Activated CD4-positive, alpha-beta T cell treated with anti-CD3 and anti-CD28 coated beads for 1 hour (primary cell): ENCODE data around the gene VRK3.
"Not testable (repeated sequence)": the region's sequence is repeated elsewhere in the genome, so short reads cannot be mapped to it uniquely, and the experiment has no call there.

Experiments
- DNase-seq: peaks from one replicate; pipeline ENCODE4 v3.0.0-alpha.2; 2020

The VRK3 gene

GRCh38 chr19:49954092-49954829 lies 70.9 kb downstream of the VRK3 start:
- DNase-seq: no peak

- no peak for DNase-seq
Observed at GRCh38 chr19:49953416-49953815, 71.8 kb downstream of the VRK3 start.

- DNase-seq: no peak
Observed at GRCh38 chr19:49952906-49953305, 72.3 kb downstream of the VRK3 start.

- no peak for DNase-seq
Observed at GRCh38 chr19:49952479-49952836, 72.7 kb downstream of the VRK3 start.

GRCh38 chr19:49951806-49952478 lies 73.2 kb downstream of the VRK3 start:
- DNase-seq: no peak

GRCh38 chr19:49950956-49951526 lies 74.1 kb downstream of the VRK3 start:
- no peak for DNase-seq

GRCh38 chr19:49950590-49950948 lies 74.6 kb downstream of the VRK3 start:
- no peak for DNase-seq

- DNase-seq: no peak
Observed at GRCh38 chr19:49949742-49950589, 75.2 kb downstream of the VRK3 start.

- DNase-seq: no peak
Observed at GRCh38 chr19:49946415-49946814, 78.8 kb downstream of the VRK3 start.

GRCh38 chr19:49944567-49944966 lies 80.6 kb downstream of the VRK3 start:
- not testable (repeated sequence) for DNase-seq

GRCh38 chr19:49940482-49940791 lies 84.7 kb downstream of the VRK3 start:
- DNase-seq: no peak

GRCh38 chr19:49939721-49940481 lies 85.3 kb downstream of the VRK3 start:
- no peak for DNase-seq

GRCh38 chr19:49938662-49939061 lies 86.5 kb downstream of the VRK3 start:
- DNase-seq: no peak

- peak; percentile 60 for DNase-seq
Observed at GRCh38 chr19:49937750-49938381, 87.3 kb downstream of the VRK3 start.

GRCh38 chr19:49936549-49936948 lies 88.6 kb downstream of the VRK3 start:
- no peak for DNase-seq

GRCh38 chr19:49933643-49934042 lies 91.5 kb downstream of the VRK3 start:
- DNase-seq: no peak

- no peak for DNase-seq
Observed at GRCh38 chr19:49932731-49933131, 92.4 kb downstream of the VRK3 start.

GRCh38 chr19:49932041-49932451 lies 93.1 kb downstream of the VRK3 start:
- DNase-seq: no peak

- no peak for DNase-seq
Observed at GRCh38 chr19:49931293-49932040, 93.7 kb downstream of the VRK3 start.

GRCh38 chr19:49930483-49931011 lies 94.6 kb downstream of the VRK3 start:
- DNase-seq: no peak
